CD4-positive, alpha-beta T cell (primary cell): Measurements from ENCODE around the gene GARIN5A. TPM values are rescaled to one million over a fixed set of nuclear protein-coding genes. Genes with fewer than 3 reads are reported as not detected.

Experiments used
- ATAC-seq: fragments of 200-7000 bp; cut with Tn5 transposase; one replicate; pipeline ENCODE4 v1.10.0; 2022; ENCODE audit warnings: mild to moderate bottlenecking; ENCODE audit not compliant: poor library complexity
- CTCF ChIA-PET: fragments of 350-600 bp; sonication (Branson Sonifier 250); formaldehyde crosslinking; loops from one replicate; lab custom pipeline; 2021; ENCODE audit warnings: antibody characterized with exemption, inconsistent platforms; lab: Charles Lee
- POLR2A ChIA-PET: fragments of 350-600 bp; sonication (Branson Sonifier 250); formaldehyde crosslinking; loops from one replicate; lab custom pipeline; 2021; ENCODE audit warnings: antibody characterized with exemption, inconsistent platforms; lab: Charles Lee
- DNase-seq, 14 experiments: peaks; one replicate each; pipeline ENCODE4 v3.0.0-alpha.2; 2013 to 2020; ENCODE audit warnings: mixed read lengths in 2 of 14
- H3K27ac ChIP-seq, 2 donors: one replicate each; pipeline versions ENCODE4 v1.5.1 to v1.7.0; 2013; ENCODE audit warnings: low read length in 2 of 2, low read depth in 1 of 2, mild to moderate bottlenecking in 1 of 2
- H3K27me3 ChIP-seq, 2 experiments: 1 replicate in 1 of 2; 2 replicates in 1 of 2; pipeline versions ENCODE4 v1.6.1 to v1.7.0; 2013; ENCODE audit warnings: low read length in 2 of 2, control low read depth in 1 of 2, mild to moderate bottlenecking in 1 of 2, moderate library complexity in 1 of 2; ENCODE audit not compliant: insufficient read depth in 2 of 2, control insufficient read depth in 1 of 2
- H3K36me3 ChIP-seq: one replicate; pipeline ENCODE4 v1.6.1; 2013; ENCODE audit warnings: low read length, control low read depth; ENCODE audit not compliant: insufficient read depth
- H3K4me1 ChIP-seq: one replicate; pipeline ENCODE4 v1.6.1; 2013; ENCODE audit warnings: low read length, control low read depth; ENCODE audit not compliant: insufficient read depth
- H3K4me3 ChIP-seq: one replicate; pipeline ENCODE4 v1.5.1; 2013; ENCODE audit warnings: mild to moderate bottlenecking, low read length, moderate library complexity
- H3K9me3 ChIP-seq, 2 experiments: 1 replicate in 1 of 2; 2 replicates in 1 of 2; pipeline versions ENCODE4 v1.6.1 to v1.7.0; 2013; ENCODE audit warnings: low read length in 2 of 2, mild to moderate bottlenecking in 2 of 2, control low read depth in 1 of 2, moderate library complexity in 1 of 2; ENCODE audit not compliant: control insufficient read depth in 1 of 2, insufficient read depth in 1 of 2
- H3K27ac Mint-ChIP-seq: one replicate; pipeline ENCODE4 v1.8.0; 2020; ENCODE audit warnings: mixed read lengths
- H3K27me3 Mint-ChIP-seq: one replicate; pipeline ENCODE4 v1.8.0; 2021; ENCODE audit warnings: mixed read lengths
- H3K36me3 Mint-ChIP-seq: one replicate; pipeline ENCODE4 v1.8.0; 2021; ENCODE audit warnings: low read depth, mixed read lengths
- H3K4me1 Mint-ChIP-seq: one replicate; pipeline ENCODE4 v1.8.0; 2021; ENCODE audit warnings: low read depth, mixed read lengths
- H3K4me3 Mint-ChIP-seq: one replicate; pipeline ENCODE4 v1.8.0; 2020; ENCODE audit warnings: mild to moderate bottlenecking, mixed read lengths
- H3K9me3 Mint-ChIP-seq: one replicate; pipeline ENCODE4 v1.8.0; 2020; ENCODE audit warnings: mixed read lengths
- CTCF ChIP-seq: fragments of 200-600 bp; IDR thresholded peaks from one replicate; pipeline ENCODE4 v1.8.0; 2022; ENCODE audit warnings: antibody characterized with exemption, mild to moderate bottlenecking
- intact Hi-C, 2 experiments: fragments of 100-400 bp; cut with DNase I in 1 of 2; cut with micrococcal nuclease in 1 of 2; formaldehyde crosslinking; loops; one replicate each; pipeline versions ENCODE4 v1.15.1 to v1.9.0; 2023 to 2025; cut with DNase I, micrococcal nuclease
- total RNA-seq, 174 experiments: library from RNA in 2 of 174; stranded (reverse) in 2 of 174; gene quantifications; one replicate each; pipeline ENCODE4 v1.2.3 and lab custom pipeline; 2021 to 2026

GARIN5A gene
- total RNA-seq, 2 experiments from 2014 or later = 0.50 TPM; not detected in 1

- Mint-ChIP-seq H3K36me3 (no peaks in the 10 kb centered on the region), H3K4me3 (no peak overlapping the region), H3K27ac (no peak overlapping the region), H3K9me3 (no peaks in the 10 kb centered on the region), H3K4me1 (no peaks in the 10 kb centered on the region), H3K27me3 (peaks cover 54% of the 10 kb centered on the region)
- intact Hi-C loops = no loop called here
- Histone ChIP-seq H3K36me3 (no peaks in the 10 kb centered on the region), H3K4me1 (peaks cover 5% of the 10 kb centered on the region), H3K4me3 (no peak overlapping the region), H3K27me3 (peaks cover 7 to 19% of the 10 kb centered on the region in 2 experiments), H3K9me3 (no peaks in the 10 kb centered on the region), H3K27ac (no peak overlapping the region)
- ATAC-seq = no peak
- DNase-seq = peak in 1 of 14 experiments; percentile 14
- no peak for TF ChIP-seq CTCF
- ChIA-PET POLR2A (no interaction called here), CTCF (no interaction called here)
These were observed 18.1 kb downstream of the GARIN5A start for GRCh38 chr19:50458396-50459066.

- peak in 1 of 14 experiments; percentile 7 for DNase-seq
- POLR2A ChIA-PET = interaction anchor here (0.5 kb wide), 1 partner anchor 100 kb away, joined by 3 read pairs; no protein-coding TSS in a partner anchor
- no peaks in the 10 kb centered on the region for H3K4me1 Mint-ChIP-seq
- no peaks in the 10 kb centered on the region for H3K9me3 ChIP-seq
- no peaks in the 10 kb centered on the region for H3K36me3 ChIP-seq
- no peak overlapping the region for H3K4me3 Mint-ChIP-seq
- H3K36me3 Mint-ChIP-seq = no peaks in the 10 kb centered on the region
- no peak for ATAC-seq
- no peak overlapping the region for H3K4me3 ChIP-seq
- H3K27ac ChIP-seq = no peak overlapping the region
- H3K27me3 Mint-ChIP-seq = peaks cover 44% of the 10 kb centered on the region
- peaks cover 7 to 19% of the 10 kb centered on the region in 2 experiments for H3K27me3 ChIP-seq
- peaks cover 5% of the 10 kb centered on the region for H3K4me1 ChIP-seq
- intact Hi-C loops = no loop called here
- H3K27ac Mint-ChIP-seq = no peak overlapping the region
- TF ChIP-seq CTCF = no peak
- CTCF ChIA-PET = no interaction called here
- no peaks in the 10 kb centered on the region for H3K9me3 Mint-ChIP-seq
These were observed 19.3 kb downstream of the GARIN5A start for GRCh38 chr19:50457300-50457699.

GRCh38 chr19:50455992-50456391 lies 20.7 kb downstream of the GARIN5A start:
- no peak overlapping the region for H3K4me3 Mint-ChIP-seq
- no peak overlapping the region for H3K27ac Mint-ChIP-seq
- no peaks in the 10 kb centered on the region for H3K9me3 Mint-ChIP-seq
- ChIA-PET CTCF (no interaction called here), POLR2A (no interaction called here)
- no peak for TF ChIP-seq CTCF
- H3K27me3 Mint-ChIP-seq = peaks cover 38% of the 10 kb centered on the region
- H3K27me3 ChIP-seq = peaks cover 7 to 19% of the 10 kb centered on the region in 2 experiments
- ATAC-seq (no peak), DNase-seq (no peak)
- H3K4me3 ChIP-seq = no peak overlapping the region
- H3K9me3 ChIP-seq = no peaks in the 10 kb centered on the region
- H3K36me3 ChIP-seq = no peaks in the 10 kb centered on the region
- H3K36me3 Mint-ChIP-seq = no peaks in the 10 kb centered on the region
- intact Hi-C loops = no loop called here
- peaks cover under 1% of the 10 kb centered on the region for H3K4me1 ChIP-seq
- H3K27ac ChIP-seq = no peak overlapping the region
- no peaks in the 10 kb centered on the region for H3K4me1 Mint-ChIP-seq
